Measurements from ENCODE around the gene GMDS. TPM values are rescaled to one million over a fixed set of nuclear protein-coding genes. Genes with fewer than 3 reads are reported as not detected.

Gene GMDS
- total and polyA plus RNA-seq, 2 of the 8 experiments (the other 6 are each of a cell fraction or from before 2014, with no cell fraction given): 16.8 to 50.0 TPM

DNA sequence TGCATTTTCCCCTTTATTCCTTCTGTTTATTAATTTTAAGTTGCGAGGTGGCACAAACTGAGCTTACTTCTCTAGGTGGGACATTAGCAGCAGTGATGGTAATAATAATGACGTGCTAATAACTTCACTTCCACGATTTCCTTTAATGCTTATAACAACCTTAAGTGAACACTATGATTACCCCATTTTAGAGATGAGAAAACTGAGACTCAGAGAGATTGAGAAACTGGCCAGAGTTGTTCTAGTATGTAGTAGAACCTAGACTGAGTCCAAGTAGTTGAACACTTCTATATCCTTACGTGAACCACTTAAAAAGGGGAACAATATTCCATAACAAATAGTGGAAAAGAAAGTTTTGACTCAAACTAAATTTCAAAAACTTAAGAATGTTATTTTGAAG lies 297.5 kb downstream of the GMDS start:
- H4K5ac ChIP-seq (ENCODE audit: insufficient read length, low read depth, low read length): no peak overlapping the region
- no peak overlapping the region for H3K27ac ChIP-seq (ENCODE audit: low read depth, low read length)
- no peaks in the 10 kb centered on the region for H3K23me2 ChIP-seq (ENCODE audit: low read depth, low read length)
- no peak for TF ChIP-seq TAF7 (optimal IDR thresholded peaks at IDR 0.05; ENCODE audit: borderline replicate concordance, low read depth, low read length)
- TF ChIP-seq ZNF274 (IDR thresholded peaks at IDR 0.05; ENCODE audit: borderline replicate concordance, extremely low read depth, low read length): no peak
- TF ChIP-seq EZH2 (IDR thresholded peaks at IDR 0.05; ENCODE audit: low read depth, low read length, severe bottlenecking): no peak
- no peak for TF ChIP-seq EGR1 (IDR thresholded peaks at IDR 0.05; ENCODE audit: borderline replicate concordance, low read depth, low read length)
- H3K79me1 ChIP-seq (ENCODE audit: low read depth, low read length): no peaks in the 10 kb centered on the region
- WGBS, 2 experiments (ENCODE audit: extremely low coverage in 1 of 2, insufficient coverage in 1 of 2, insufficient read length in 1 of 2, insufficient replicate concordance in 2 of 2, low coverage in 1 of 2, low lambda C conversion rate in 2 of 2, missing lambda C conversion rate in 1 of 2): 89% methylated on average over 4 of the region's 4 CpGs; no CpG with 5 or more reads in 1 of the 2 experiments
- FAIRE-seq (no peak), DNase-seq (ENCODE audit: low read depth in 1 of 2, low spot score in 2 of 2) (no peak)
- H3K4me3 ChIP-seq (ENCODE audit: extremely low read depth in 1 of 4, insufficient read depth in 2 of 4, low read depth in 3 of 4, low read length in 4 of 4): no peak overlapping the region
- H3K4me1 ChIP-seq (replicated peaks in 1 of 4; ENCODE audit: control insufficient read depth in 3 of 4, insufficient read depth in 4 of 4, low read length in 3 of 4): no peaks in the 10 kb centered on the region
- no peak overlapping the region for H3K9ac ChIP-seq (replicated peaks in 1 of 4; ENCODE audit: extremely low read depth in 1 of 4, low read depth in 3 of 4, low read length in 3 of 4)
- POLR2A ChIA-PET (ENCODE audit: partially characterized antibody): no interaction called here
- no peak overlapping the region for H3K4ac ChIP-seq (replicated peaks; ENCODE audit: insufficient read length, low read depth, low read length)
- no peak overlapping the region for H2BK12ac ChIP-seq (ENCODE audit: low read depth, low read length)
- no peak overlapping the region for H4K91ac ChIP-seq (replicated peaks; ENCODE audit: insufficient read length, low read length)
- H3K79me2 ChIP-seq (ENCODE audit: control insufficient read depth in 1 of 2, insufficient read depth in 2 of 2, low read length in 2 of 2): no peaks in the 10 kb centered on the region
- no peak overlapping the region for H4K8ac ChIP-seq (ENCODE audit: extremely low read depth, insufficient read depth, low read length)
- H3K4me2 ChIP-seq (ENCODE audit: insufficient read depth in 1 of 2, low read depth in 2 of 2, low read length in 2 of 2): no peak overlapping the region
- H3K23ac ChIP-seq (ENCODE audit: insufficient read length): no peak overlapping the region
- no peak overlapping the region for H2BK5ac ChIP-seq (ENCODE audit: low read depth, low read length)
- no peaks in the 10 kb centered on the region for H4K20me1 ChIP-seq (replicated peaks in 1 of 2; ENCODE audit: control insufficient read depth in 1 of 2, insufficient read depth in 2 of 2, low read length in 2 of 2)
- no peak overlapping the region for H2AK5ac ChIP-seq (ENCODE audit: low read depth, low read length)
- H3K36me3 ChIP-seq (ENCODE audit: control insufficient read depth in 2 of 4, insufficient read depth in 4 of 4, low read length in 3 of 4): no peaks in the 10 kb centered on the region
- no peak overlapping the region for H3K56ac ChIP-seq (replicated peaks; ENCODE audit: insufficient read length, low read depth, low read length)
- no peak overlapping the region for H2AFZ ChIP-seq (ENCODE audit: low read length)
- no peaks in the 10 kb centered on the region for H3K9me3 ChIP-seq (ENCODE audit: insufficient read depth in 2 of 2, low read depth in 1 of 2, low read length in 1 of 2)
- H3K27me3 ChIP-seq (replicated peaks in 1 of 4; ENCODE audit: control insufficient read depth in 3 of 4, extremely low read depth in 1 of 4, insufficient read depth in 3 of 4, low read length in 3 of 4): no peaks in the 10 kb centered on the region
- no peak overlapping the region for H2BK120ac ChIP-seq (replicated peaks; ENCODE audit: low read depth, low read length)
- no peak overlapping the region for H2BK15ac ChIP-seq (ENCODE audit: low read length)
- no peak overlapping the region for H3K14ac ChIP-seq (ENCODE audit: insufficient read length)
- CTCF ChIA-PET (ENCODE audit: partially characterized antibody): no interaction called here
- no peak overlapping the region for H3K18ac ChIP-seq (ENCODE audit: extremely low read depth, low read length)
- H2BK20ac ChIP-seq (ENCODE audit: low read length): no peak overlapping the region
